GM21528 (cell line): Measurements from ENCODE around the gene CDH23.

Source experiments
- ATAC-seq: cut with Tn5 transposase; IDR thresholded peaks from one replicate; pipeline ENCODE4 v1.9.1; 2021; ENCODE audit warnings: mild to moderate bottlenecking, moderate library complexity; ENCODE audit not compliant: unreplicated experiment, low FRiP score

The CDH23 gene

GRCh38 chr10:71831646-71832552, 435.2 kb downstream of the CDH23 start:
- no peak for ATAC-seq

- ATAC-seq: no peak
Measured at GRCh38 chr10:71832967-71833366, 436.2 kb downstream of the CDH23 start.

- no peak for ATAC-seq
Measured at GRCh38 chr10:71833451-71834342, 437.0 kb downstream of the CDH23 start.

GRCh38 chr10:71834343-71834674, 437.6 kb downstream of the CDH23 start:
- no peak for ATAC-seq

GRCh38 chr10:71835671-71836595, 439.2 kb downstream of the CDH23 start:
- ATAC-seq: peak; percentile 78

- ATAC-seq: peak; percentile 29
Measured at GRCh38 chr10:71836596-71836974, 439.9 kb downstream of the CDH23 start.

GRCh38 chr10:71837098-71837827, 440.5 kb downstream of the CDH23 start:
- no peak for ATAC-seq

- ATAC-seq: no peak
Measured at GRCh38 chr10:71838264-71839211, 441.8 kb downstream of the CDH23 start.

GRCh38 chr10:71840177-71840957, 443.6 kb downstream of the CDH23 start:
- no peak for ATAC-seq

GRCh38 chr10:71840958-71841335, 444.2 kb downstream of the CDH23 start:
- ATAC-seq: no peak

GRCh38 chr10:71842422-71842821, 445.7 kb downstream of the CDH23 start:
- ATAC-seq: no peak

- ATAC-seq: no peak
Measured at GRCh38 chr10:71842856-71843686, 446.4 kb downstream of the CDH23 start.

GRCh38 chr10:71844084-71844483, 447.4 kb downstream of the CDH23 start:
- ATAC-seq: no peak

- ATAC-seq: no peak
Measured at GRCh38 chr10:71844695-71845094, 448.0 kb downstream of the CDH23 start.

- no peak for ATAC-seq
Measured at GRCh38 chr10:71845410-71846405, 449.0 kb downstream of the CDH23 start.

GRCh38 chr10:71846816-71847215, 450.1 kb downstream of the CDH23 start:
- ATAC-seq: no peak
